NB4 (cell line): ENCODE measurements around the gene RBM20.

ENCODE experiments used
- DNase-seq: peaks from one replicate; pipeline ENCODE4 v3.0.0; 2010; ENCODE audit warnings: low read depth
- H3K4me3 ChIP-seq: one replicate; pipeline ENCODE4 v1.5.1; 2011; ENCODE audit warnings: mild to moderate bottlenecking, low read depth, low read length, moderate library complexity
- MYC ChIP-seq: IDR thresholded peaks from 2 replicates; pipeline ENCODE4 v1.6.1; 2011; ENCODE audit warnings: low read depth, low read length
- POLR2A ChIP-seq: IDR thresholded peaks from 2 replicates; pipeline ENCODE4 v1.6.1; 2011; ENCODE audit warnings: mild to moderate bottlenecking; ENCODE audit not compliant: insufficient read length; ENCODE audit errors: extremely low read depth
- TF ChIP-seq, protein P1 (sequence below): IDR thresholded peaks from one replicate; pipeline ENCODE4 v1.5.1; 2012; ENCODE audit warnings: low read depth, low read length
- TF ChIP-seq, protein P2 (sequence below): IDR thresholded peaks from 2 replicates; pipeline ENCODE4 v1.6.1; 2011; ENCODE audit warnings: low read depth, low read length

Gene RBM20

DNA sequence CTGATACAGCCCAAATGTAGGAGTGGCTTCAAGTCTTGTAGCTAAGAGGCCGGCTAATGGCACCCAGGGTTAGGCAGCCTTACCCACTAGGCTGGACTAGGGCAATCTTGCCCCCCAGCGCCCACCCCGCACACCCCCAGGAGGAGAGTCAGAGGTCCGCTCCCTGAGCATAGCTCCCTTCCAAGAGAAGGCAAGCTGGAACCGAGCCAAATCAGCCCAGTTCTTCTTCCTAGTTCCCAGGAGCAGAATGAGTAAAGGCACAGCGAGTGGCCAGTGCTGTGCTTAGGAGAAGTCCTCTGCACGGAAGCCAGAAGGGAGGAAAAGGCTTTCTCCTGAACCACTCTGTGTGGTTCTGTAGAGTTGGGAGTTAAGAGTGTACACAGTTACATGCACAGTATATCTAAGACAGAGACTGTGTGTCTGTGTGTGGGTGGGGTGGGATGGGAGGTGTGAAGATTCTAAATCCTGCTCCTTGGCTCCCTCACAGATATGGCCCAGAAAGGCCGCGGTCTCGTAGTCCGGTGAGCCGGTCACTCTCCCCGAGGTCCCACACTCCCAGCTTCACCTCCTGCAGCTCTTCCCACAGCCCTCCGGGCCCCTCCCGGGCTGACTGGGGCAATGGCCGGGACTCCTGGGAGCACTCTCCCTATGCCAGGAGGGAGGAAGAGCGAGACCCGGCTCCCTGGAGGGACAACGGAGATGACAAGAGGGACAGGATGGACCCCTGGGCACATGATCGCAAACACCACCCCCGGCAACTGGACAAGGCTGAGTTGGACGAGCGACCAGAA is 167.8 kb downstream of the RBM20 start:
- TF ChIP-seq, protein P1, sequence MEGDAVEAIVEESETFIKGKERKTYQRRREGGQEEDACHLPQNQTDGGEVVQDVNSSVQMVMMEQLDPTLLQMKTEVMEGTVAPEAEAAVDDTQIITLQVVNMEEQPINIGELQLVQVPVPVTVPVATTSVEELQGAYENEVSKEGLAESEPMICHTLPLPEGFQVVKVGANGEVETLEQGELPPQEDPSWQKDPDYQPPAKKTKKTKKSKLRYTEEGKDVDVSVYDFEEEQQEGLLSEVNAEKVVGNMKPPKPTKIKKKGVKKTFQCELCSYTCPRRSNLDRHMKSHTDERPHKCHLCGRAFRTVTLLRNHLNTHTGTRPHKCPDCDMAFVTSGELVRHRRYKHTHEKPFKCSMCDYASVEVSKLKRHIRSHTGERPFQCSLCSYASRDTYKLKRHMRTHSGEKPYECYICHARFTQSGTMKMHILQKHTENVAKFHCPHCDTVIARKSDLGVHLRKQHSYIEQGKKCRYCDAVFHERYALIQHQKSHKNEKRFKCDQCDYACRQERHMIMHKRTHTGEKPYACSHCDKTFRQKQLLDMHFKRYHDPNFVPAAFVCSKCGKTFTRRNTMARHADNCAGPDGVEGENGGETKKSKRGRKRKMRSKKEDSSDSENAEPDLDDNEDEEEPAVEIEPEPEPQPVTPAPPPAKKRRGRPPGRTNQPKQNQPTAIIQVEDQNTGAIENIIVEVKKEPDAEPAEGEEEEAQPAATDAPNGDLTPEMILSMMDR, result no peak
- TF ChIP-seq POLR2A (no peak), MYC (no peak)
- no peak overlapping the region for H3K4me3 ChIP-seq
- DNase-seq, result no peak

DNA sequence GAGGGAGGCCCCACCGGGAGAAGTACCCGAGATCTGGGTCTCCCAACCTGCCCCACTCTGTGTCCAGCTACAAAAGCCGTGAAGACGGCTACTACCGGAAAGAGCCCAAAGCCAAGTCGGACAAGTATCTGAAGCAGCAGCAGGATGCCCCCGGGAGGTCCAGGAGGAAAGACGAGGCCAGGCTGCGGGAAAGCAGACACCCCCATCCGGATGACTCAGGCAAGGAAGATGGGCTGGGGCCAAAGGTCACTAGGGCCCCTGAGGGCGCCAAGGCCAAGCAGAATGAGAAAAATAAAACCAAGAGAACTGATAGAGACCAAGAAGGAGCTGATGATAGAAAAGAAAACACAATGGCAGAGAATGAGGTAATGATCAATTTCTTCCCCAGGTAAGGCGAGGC is 168.4 kb downstream of the RBM20 start:
- TF ChIP-seq, protein P2, sequence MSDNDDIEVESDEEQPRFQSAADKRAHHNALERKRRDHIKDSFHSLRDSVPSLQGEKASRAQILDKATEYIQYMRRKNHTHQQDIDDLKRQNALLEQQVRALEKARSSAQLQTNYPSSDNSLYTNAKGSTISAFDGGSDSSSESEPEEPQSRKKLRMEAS, result no peak
- no peak overlapping the region for H3K4me3 ChIP-seq
- DNase-seq, result no peak

DNA sequence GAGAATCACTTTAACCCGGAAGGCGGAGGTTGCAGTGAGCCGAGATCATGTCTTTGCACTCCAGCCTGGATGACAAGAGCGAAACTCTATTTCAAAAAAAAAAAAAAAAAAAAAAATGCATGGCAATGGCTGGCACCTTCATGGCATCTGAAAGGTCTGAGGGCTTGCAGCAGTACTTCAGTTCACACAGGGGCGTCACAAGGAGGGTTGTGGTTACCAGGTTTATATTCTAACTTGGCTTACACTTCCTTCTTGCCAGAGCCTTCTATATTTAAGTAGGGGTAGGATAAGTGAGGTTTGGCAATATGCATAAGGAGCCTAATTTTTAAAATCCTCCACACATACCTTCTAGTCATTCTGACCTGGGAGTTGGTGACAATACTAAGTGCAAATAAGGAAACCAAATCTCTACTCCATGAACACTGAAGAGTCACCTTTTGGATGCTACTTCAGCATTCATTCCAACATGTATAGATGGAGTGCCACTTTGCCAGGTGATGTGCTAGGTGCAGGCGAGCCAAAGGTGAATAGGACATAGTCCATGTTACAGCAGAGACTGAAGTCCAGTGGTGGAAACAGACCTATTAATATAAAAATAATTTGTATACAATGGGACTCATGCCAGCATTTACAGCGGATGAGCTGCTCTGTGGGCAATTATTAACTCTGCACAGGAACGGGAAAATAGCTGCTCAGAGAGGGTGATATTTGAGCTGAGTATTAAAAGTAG is 169.8 kb downstream of the RBM20 start:
- DNase-seq, result no peak
- TF ChIP-seq, protein P2, result no peak
- no peak for TF ChIP-seq MYC
- TF ChIP-seq, protein P1, result no peak
- TF ChIP-seq POLR2A, result no peak

DNA sequence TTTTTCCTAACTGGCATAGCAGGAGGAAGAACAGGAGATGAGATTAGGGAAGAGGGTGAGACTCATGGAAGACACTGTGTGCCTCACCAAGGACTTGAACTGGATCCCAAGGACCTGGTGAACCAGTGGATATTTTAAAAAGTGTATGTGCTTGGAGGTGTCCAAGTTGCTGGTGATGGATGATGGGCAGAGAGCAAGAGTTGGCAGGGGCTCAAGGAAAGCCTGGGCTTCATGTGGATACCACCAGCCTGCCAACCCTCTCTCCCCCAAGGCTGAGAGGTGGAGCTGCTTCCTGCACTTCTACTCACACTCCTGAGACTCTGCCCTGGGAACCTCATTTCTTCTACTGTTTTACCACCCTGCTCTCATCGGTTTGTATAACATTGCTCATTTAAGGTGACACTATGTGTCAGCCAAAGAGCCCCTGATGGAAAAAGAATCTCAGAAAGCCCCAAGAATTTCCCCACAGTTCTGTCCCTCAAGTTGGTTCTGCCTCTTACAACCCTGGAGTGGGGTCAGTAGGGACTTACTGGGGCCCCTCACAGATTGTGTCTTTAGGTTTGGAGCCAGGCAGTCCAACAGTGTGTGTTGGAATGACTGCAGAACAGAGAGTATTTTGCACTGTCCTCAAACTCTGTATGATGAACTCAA is 171.3 kb downstream of the RBM20 start:
- TF ChIP-seq, protein P1, result no peak
- TF ChIP-seq POLR2A, result no peak
- TF ChIP-seq, protein P2, result no peak
- no peak for TF ChIP-seq MYC
- no peak overlapping the region for H3K4me3 ChIP-seq
- DNase-seq, result no peak

More for the DNA sequence above, 169.8 kb downstream of the RBM20 start:
- H3K4me3 ChIP-seq, result no peak overlapping the region

DNA sequence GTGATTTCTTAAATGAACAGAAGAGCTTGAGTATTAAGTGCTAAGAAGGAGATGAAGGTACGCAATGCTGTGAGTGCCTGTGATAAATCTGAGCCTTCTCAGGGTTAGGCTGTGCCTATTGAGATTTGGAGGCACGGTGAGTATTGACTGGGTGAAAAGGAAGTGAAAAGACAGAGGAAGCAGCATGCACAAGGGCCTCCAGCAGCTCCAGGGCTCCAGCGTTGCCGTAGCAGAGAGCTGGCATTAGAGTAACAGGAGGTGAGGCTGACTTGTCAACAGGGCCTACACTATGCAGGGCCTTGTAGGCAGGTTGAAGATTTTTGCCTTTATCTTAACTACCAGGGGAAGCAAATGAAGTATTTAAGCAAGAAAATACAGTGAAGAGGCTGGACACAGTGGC is 173.5 kb downstream of the RBM20 start:
- H3K4me3 ChIP-seq, result no peak overlapping the region
- TF ChIP-seq MYC (no peak), POLR2A (no peak)
- TF ChIP-seq, protein P2, result no peak
- TF ChIP-seq, protein P1, result no peak
- no peak for DNase-seq
